ENCODE results near the gene CPNE2. TPM values are rescaled to one million over a fixed set of nuclear protein-coding genes. Genes with fewer than 3 reads are reported as not detected.

Gene CPNE2
- total RNA-seq, 1 experiment from 2014 or later, result 14.5 TPM

- Histone ChIP-seq H3K9me2 (replicated peaks; ENCODE audit: low read length) (no peaks in the 10 kb centered on the region), H3K4me3 (ENCODE audit: low read length) (no peak overlapping the region), H3K9ac (ENCODE audit: low read length) (no peak overlapping the region), H3K9me3 (ENCODE audit: low read length) (no peaks in the 10 kb centered on the region), H3K79me2 (ENCODE audit: low read length) (no peaks in the 10 kb centered on the region), H2AFZ (ENCODE audit: low read length) (no peak overlapping the region), H3K4me1 (ENCODE audit: insufficient read depth, low read length) (no peaks in the 10 kb centered on the region), H3K27me3 (ENCODE audit: low read length) (no peaks in the 10 kb centered on the region), H3K4me2 (ENCODE audit: low read length) (no peak overlapping the region), H3K36me3 (ENCODE audit: low read depth, low read length) (peaks cover 3% of the 10 kb centered on the region; the same call in 1 of the 2 replicates), H3K27ac (ENCODE audit: low read length) (no peak overlapping the region), H4K20me1 (ENCODE audit: low read length) (no peaks in the 10 kb centered on the region), H3F3A (ENCODE audit: low read length, unreplicated experiment) (no peaks in the 10 kb centered on the region)
- no TSS peak for BruUV-seq (replicated peaks)
- ATAC-seq, result no peak
- no peak for DNase-seq
- no peak for TF ChIP-seq EZH2phosphoT487 (IDR thresholded peaks at IDR 0.05; ENCODE audit: borderline replicate concordance, low read length)
- no peak for TF ChIP-seq EZH2 (IDR thresholded peaks at IDR 0.05; ENCODE audit: low read length, unreplicated experiment)
- no peak for TF ChIP-seq CTCF (conservative IDR thresholded peaks at IDR 0.05; ENCODE audit: low read depth, low read length)
- intact Hi-C loops (cut with micrococcal nuclease), result no loop called here
- CTCF ChIA-PET, result no interaction called here
- POLR2A ChIA-PET (ENCODE audit: unreplicated experiment), result no interaction called here
Observed at GRCh38 chr16:57152096-57153093, 60.0 kb downstream of the CPNE2 start.

- ATAC-seq, result no peak
- ChIA-PET CTCF (no interaction called here), POLR2A (ENCODE audit: unreplicated experiment) (no interaction called here)
- Histone ChIP-seq H3K27me3 (ENCODE audit: low read length) (no peaks in the 10 kb centered on the region), H3K9me3 (ENCODE audit: low read length) (no peaks in the 10 kb centered on the region), H3K36me3 (ENCODE audit: low read depth, low read length) (peaks cover 8% of the 10 kb centered on the region; the same call in 1 of the 2 replicates), H2AFZ (ENCODE audit: low read length) (no peak overlapping the region), H3K27ac (ENCODE audit: low read length) (no peak overlapping the region), H3K9ac (ENCODE audit: low read length) (no peak overlapping the region), H3F3A (ENCODE audit: low read length, unreplicated experiment) (no peaks in the 10 kb centered on the region), H3K4me2 (ENCODE audit: low read length) (no peak overlapping the region), H3K4me3 (ENCODE audit: low read length) (no peak overlapping the region), H3K9me2 (replicated peaks; ENCODE audit: low read length) (no peaks in the 10 kb centered on the region), H3K4me1 (ENCODE audit: insufficient read depth, low read length) (no peaks in the 10 kb centered on the region), H3K79me2 (ENCODE audit: low read length) (no peaks in the 10 kb centered on the region), H4K20me1 (ENCODE audit: low read length) (no peaks in the 10 kb centered on the region)
- TSS peak; percentile 55 for BruUV-seq (replicated peaks)
- no peak for DNase-seq
- intact Hi-C loops (cut with micrococcal nuclease), result no loop called here
- TF ChIP-seq CTCF (conservative IDR thresholded peaks at IDR 0.05; ENCODE audit: low read depth, low read length) (no peak), EZH2phosphoT487 (IDR thresholded peaks at IDR 0.05; ENCODE audit: borderline replicate concordance, low read length) (no peak), EZH2 (IDR thresholded peaks at IDR 0.05; ENCODE audit: low read length, unreplicated experiment) (no peak)
Observed at GRCh38 chr16:57153841-57154240, 61.5 kb downstream of the CPNE2 start.
